ENCODE data around the gene SLC8A1.

- TF ChIP-seq POLR2A (IDR thresholded peaks at IDR 0.05) = no peak
- TF ChIP-seq, protein P1, sequence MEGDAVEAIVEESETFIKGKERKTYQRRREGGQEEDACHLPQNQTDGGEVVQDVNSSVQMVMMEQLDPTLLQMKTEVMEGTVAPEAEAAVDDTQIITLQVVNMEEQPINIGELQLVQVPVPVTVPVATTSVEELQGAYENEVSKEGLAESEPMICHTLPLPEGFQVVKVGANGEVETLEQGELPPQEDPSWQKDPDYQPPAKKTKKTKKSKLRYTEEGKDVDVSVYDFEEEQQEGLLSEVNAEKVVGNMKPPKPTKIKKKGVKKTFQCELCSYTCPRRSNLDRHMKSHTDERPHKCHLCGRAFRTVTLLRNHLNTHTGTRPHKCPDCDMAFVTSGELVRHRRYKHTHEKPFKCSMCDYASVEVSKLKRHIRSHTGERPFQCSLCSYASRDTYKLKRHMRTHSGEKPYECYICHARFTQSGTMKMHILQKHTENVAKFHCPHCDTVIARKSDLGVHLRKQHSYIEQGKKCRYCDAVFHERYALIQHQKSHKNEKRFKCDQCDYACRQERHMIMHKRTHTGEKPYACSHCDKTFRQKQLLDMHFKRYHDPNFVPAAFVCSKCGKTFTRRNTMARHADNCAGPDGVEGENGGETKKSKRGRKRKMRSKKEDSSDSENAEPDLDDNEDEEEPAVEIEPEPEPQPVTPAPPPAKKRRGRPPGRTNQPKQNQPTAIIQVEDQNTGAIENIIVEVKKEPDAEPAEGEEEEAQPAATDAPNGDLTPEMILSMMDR (IDR thresholded peaks at IDR 0.05) = no peak
These were observed 84.2 kb downstream of the SLC8A1 start for GRCh38 chr2:40367652-40368051.
